Caco-2 (cell line): ENCODE measurements around the gene TULP3. TPM values are rescaled to one million over a fixed set of nuclear protein-coding genes. Genes with fewer than 3 reads are reported as not detected.
A peak's percentile ranks its signal among the peaks of the same experiment; 100 is the strongest.
"Not testable (repeated sequence)": the region's sequence is repeated elsewhere in the genome, so short reads cannot be mapped to it uniquely, and the experiment has no call there.

Experiments used
- BruUV-seq: library from RNA; stranded (reverse); fragments of 400-500 nt; replicated peaks from 2 replicates; lab custom pipeline; 2021; lab: Mats Ljungman, UMichigan
- CTCF ChIA-PET: fragments of 300-600 bp; sonication (Branson Sonifier 250); formaldehyde crosslinking; loops from one replicate; lab custom pipeline; 2022; ENCODE audit warnings: antibody characterized with exemption; lab: Charles Lee
- POLR2A ChIA-PET: fragments of 300-600 bp; sonication (Branson Sonifier 250); formaldehyde crosslinking; loops from one replicate; lab custom pipeline; 2022; ENCODE audit warnings: antibody characterized with exemption; lab: Charles Lee
- DNase-seq, 2 experiments: peaks; one replicate each; pipeline versions ENCODE4 v3.0.0 to v3.0.0-alpha.2; 2020 to 2022
- H3K27me3 ChIP-seq: replicated peaks from 2 replicates; pipeline ENCODE4 v1.6.0; 2011; ENCODE audit warnings: low read length; ENCODE audit not compliant: control insufficient read depth, insufficient read depth
- H3K36me3 ChIP-seq: 2 replicates; pipeline ENCODE4 v1.5.1; 2011; ENCODE audit warnings: low read length; ENCODE audit not compliant: control insufficient read depth, insufficient read depth
- H3K4me1 ChIP-seq: fragments of 250-450 bp; sonication (Bioruptor Pico); 2 replicates; pipeline ENCODE4 v1.5.1; 2020; ENCODE audit warnings: mild to moderate bottlenecking
- H3K4me3 ChIP-seq: 2 replicates; pipeline ENCODE4 v1.5.1; 2011; ENCODE audit warnings: low read depth, mild to moderate bottlenecking, control low read depth, low read length
- H3K9me3 ChIP-seq: fragments of 250-450 bp; sonication (Bioruptor Pico); 2 replicates; pipeline ENCODE4 v1.5.1; 2020; ENCODE audit warnings: mild to moderate bottlenecking, moderate library complexity
- H3K27ac Mint-ChIP-seq: one replicate; pipeline ENCODE4 v1.8.0; 2022; ENCODE audit warnings: mixed read lengths; ENCODE audit not compliant: unreplicated experiment
- H3K27me3 Mint-ChIP-seq: one replicate; pipeline ENCODE4 v1.8.0; 2022; ENCODE audit warnings: mixed read lengths; ENCODE audit not compliant: insufficient read depth, unreplicated experiment
- H3K36me3 Mint-ChIP-seq: one replicate; pipeline ENCODE4 v1.8.0; 2022; ENCODE audit warnings: mild to moderate bottlenecking, mixed read lengths; ENCODE audit not compliant: insufficient read depth, unreplicated experiment
- H3K4me1 Mint-ChIP-seq: one replicate; pipeline ENCODE4 v1.8.0; 2022; ENCODE audit warnings: low read depth, mixed read lengths; ENCODE audit not compliant: unreplicated experiment
- H3K4me3 Mint-ChIP-seq: one replicate; pipeline ENCODE4 v1.8.0; 2022; ENCODE audit warnings: mild to moderate bottlenecking, moderate library complexity, mixed read lengths; ENCODE audit not compliant: unreplicated experiment
- H3K9me3 Mint-ChIP-seq: one replicate; pipeline ENCODE4 v1.8.0; 2022; ENCODE audit warnings: mixed read lengths; ENCODE audit not compliant: unreplicated experiment
- intact Hi-C: fragments of 100-400 bp; cut with micrococcal nuclease; formaldehyde crosslinking; loops from one replicate; pipeline ENCODE4 v1.10.0; 2022; ENCODE audit not compliant: unreplicated experiment
- total RNA-seq: library from RNA; stranded (reverse); gene quantifications from 2 replicates; pipeline ENCODE4 v1.2.3, GENCODE V29; 2022
- TF ChIP-seq, protein P1 (sequence below), 2 experiments: fragments of 200-600 bp in 1 of 2; IDR thresholded peaks; 1 replicate in 1 of 2; 2 replicates in 1 of 2; pipeline versions ENCODE4 v1.5.1 to v1.8.0; 2011 to 2022; ENCODE audit warnings: antibody characterized with exemption in 1 of 2, control low read depth in 1 of 2, inconsistent platforms in 1 of 2, low read depth in 1 of 2, low read length in 1 of 2, mild to moderate bottlenecking in 1 of 2, moderate library complexity in 1 of 2; ENCODE audit not compliant: insufficient read depth in 1 of 2, severe bottlenecking in 1 of 2, unreplicated experiment in 1 of 2

Gene TULP3
- total RNA-seq, 1 experiment from 2014 or later = 31.0 TPM

DNA sequence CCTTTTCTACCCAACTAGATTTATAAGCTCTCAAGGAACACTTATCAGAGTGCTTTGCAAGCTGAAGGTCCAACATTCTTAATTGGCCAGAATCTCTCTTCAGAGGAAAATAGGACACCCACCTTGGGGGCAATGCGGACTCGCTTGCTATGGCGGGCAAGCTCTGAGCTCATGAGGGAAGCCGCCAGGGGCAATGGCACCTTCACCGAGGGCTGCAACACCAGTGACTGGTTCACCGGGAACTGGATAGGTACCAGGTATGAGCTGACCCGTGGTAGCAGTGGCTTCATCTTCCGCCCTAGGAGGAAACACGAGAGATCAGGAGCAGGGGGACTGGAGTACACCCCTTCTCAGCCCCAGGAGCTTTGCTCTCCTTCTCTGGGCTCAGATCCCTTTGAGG is 26.5 kb upstream of the TULP3 start:
- peaks cover 19% of the 10 kb centered on the region for H3K36me3 ChIP-seq
- intact Hi-C loops = no loop called here
- no peaks in the 10 kb centered on the region for H3K9me3 ChIP-seq
- DNase-seq = no peak
- Mint-ChIP-seq H3K36me3 (peaks cover 98% of the 10 kb centered on the region), H3K9me3 (no peaks in the 10 kb centered on the region), H3K27me3 (no peaks in the 10 kb centered on the region), H3K4me3 (no peak overlapping the region), H3K4me1 (no peaks in the 10 kb centered on the region), H3K27ac (no peak overlapping the region)
- TF ChIP-seq, protein P1, sequence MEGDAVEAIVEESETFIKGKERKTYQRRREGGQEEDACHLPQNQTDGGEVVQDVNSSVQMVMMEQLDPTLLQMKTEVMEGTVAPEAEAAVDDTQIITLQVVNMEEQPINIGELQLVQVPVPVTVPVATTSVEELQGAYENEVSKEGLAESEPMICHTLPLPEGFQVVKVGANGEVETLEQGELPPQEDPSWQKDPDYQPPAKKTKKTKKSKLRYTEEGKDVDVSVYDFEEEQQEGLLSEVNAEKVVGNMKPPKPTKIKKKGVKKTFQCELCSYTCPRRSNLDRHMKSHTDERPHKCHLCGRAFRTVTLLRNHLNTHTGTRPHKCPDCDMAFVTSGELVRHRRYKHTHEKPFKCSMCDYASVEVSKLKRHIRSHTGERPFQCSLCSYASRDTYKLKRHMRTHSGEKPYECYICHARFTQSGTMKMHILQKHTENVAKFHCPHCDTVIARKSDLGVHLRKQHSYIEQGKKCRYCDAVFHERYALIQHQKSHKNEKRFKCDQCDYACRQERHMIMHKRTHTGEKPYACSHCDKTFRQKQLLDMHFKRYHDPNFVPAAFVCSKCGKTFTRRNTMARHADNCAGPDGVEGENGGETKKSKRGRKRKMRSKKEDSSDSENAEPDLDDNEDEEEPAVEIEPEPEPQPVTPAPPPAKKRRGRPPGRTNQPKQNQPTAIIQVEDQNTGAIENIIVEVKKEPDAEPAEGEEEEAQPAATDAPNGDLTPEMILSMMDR (IDR thresholded peaks at IDR 0.05; ENCODE audit: insufficient read depth in 1 of 2, low read depth in 1 of 2, low read length in 1 of 2, severe bottlenecking in 1 of 2, unreplicated experiment in 1 of 2) = no peak
- CTCF ChIA-PET = no interaction called here
- POLR2A ChIA-PET = no interaction called here
- H3K4me3 ChIP-seq = no peak overlapping the region
- H3K27me3 ChIP-seq = no peaks in the 10 kb centered on the region
- H3K4me1 ChIP-seq = no peaks in the 10 kb centered on the region
- BruUV-seq = no TSS peak

DNA sequence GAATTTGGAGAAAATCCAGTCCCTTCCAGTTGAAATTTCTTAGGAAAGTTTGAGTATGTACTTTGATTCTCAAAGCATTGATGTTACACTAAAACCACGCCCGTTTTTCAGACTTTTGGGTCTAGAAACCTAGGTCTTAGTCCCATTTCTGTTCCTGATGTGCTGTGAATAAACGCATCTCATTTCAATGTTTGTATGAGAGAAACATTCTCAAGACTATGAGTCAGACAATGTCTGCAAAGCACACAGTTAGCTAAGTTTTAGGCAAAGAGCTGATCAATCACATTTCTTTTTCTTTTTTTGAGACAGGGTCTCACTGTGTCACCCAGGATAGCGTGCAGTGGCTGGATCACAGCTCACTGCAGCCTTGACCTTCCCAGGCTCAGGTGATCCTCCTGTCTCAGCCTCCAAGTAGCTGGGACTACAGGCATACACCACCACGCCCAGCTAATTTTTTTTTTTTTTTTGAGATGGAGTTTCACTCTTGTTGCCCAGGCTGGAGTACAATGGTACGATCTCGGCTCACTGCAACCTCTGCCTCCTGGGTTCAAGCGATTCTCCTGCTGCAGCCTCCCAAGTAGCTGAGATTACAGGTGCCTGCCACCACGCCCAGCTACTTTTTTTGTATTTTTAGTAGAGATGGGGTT is 21.6 kb upstream of the TULP3 start:
- H3K27me3 ChIP-seq, H3K27me3 Mint-ChIP-seq, H3K4me1 ChIP-seq, H3K9me3 ChIP-seq, H3K4me1 Mint-ChIP-seq, CTCF ChIA-PET, H3K9me3 Mint-ChIP-seq, intact Hi-C loops, BruUV-seq, H3K27ac Mint-ChIP-seq, DNase-seq, H3K4me3 Mint-ChIP-seq, H3K4me3 ChIP-seq: not testable (repeated sequence)
- peaks cover 21% of the 10 kb centered on the region for H3K36me3 ChIP-seq
- peaks cover 100% of the 10 kb centered on the region for H3K36me3 Mint-ChIP-seq
- POLR2A ChIA-PET = interaction anchor here (1.4 kb wide), 1 partner anchor 15 kb away, joined by 3 read pairs; no protein-coding TSS in a partner anchor

DNA sequence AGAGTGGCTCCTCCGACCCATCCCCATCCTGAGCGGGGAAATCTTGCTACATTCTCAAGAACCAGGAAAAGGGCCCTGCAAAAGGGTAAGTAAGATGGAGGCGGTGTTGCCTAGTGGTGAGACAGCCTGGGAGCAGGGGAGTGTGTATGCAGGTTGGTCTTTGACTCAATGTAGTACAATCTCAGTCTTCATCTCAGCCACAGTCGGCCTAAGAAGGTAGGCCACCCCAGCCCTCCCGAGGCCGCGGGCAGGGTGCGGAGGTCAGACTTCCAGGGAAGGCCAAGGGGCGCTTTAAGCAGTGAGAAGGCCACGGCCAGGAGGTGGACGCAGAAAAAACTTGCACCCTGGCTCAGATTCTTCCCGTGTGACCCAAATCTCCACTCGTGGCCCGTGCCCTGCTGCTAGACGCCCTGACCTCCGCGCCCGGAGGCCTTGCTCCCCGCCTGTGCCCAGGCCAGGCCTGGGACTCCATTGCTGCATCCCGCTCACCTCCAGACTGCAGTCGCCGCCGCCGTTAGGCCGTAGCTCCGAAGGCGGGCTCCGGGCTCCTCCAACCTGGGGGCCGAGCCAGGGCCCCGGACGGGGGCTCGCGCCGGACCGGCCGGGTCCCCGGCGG is 14.2 kb upstream of the TULP3 start:
- Histone ChIP-seq H3K36me3 (peaks cover 3% of the 10 kb centered on the region; the same call in 1 of the 2 replicates), H3K9me3 (no peaks in the 10 kb centered on the region), H3K4me3 (peak overlapping the region; percentile 96), H3K4me1 (peaks cover 28% of the 10 kb centered on the region), H3K27me3 (no peaks in the 10 kb centered on the region)
- Mint-ChIP-seq H3K27ac (peak overlapping the region; percentile 99), H3K36me3 (peaks cover 69% of the 10 kb centered on the region), H3K9me3 (no peaks in the 10 kb centered on the region), H3K4me3 (peak overlapping the region; percentile 75), H3K4me1 (peaks cover 31% of the 10 kb centered on the region), H3K27me3 (no peaks in the 10 kb centered on the region)
- TF ChIP-seq, protein P1 (IDR thresholded peaks at IDR 0.05; ENCODE audit: insufficient read depth in 1 of 2, low read depth in 1 of 2, low read length in 1 of 2, severe bottlenecking in 1 of 2, unreplicated experiment in 1 of 2) = no peak
- DNase-seq = peak; percentile 60 to 61
- no TSS peak for BruUV-seq
- ChIA-PET POLR2A (interaction anchor here (0.6 to 1.5 kb wide), 7 partner anchors 9 to 31 kb away, joined by 3 to 22 read pairs (median 5); partner anchors contain the start of gene TULP3), CTCF (interaction anchor here (0.6 to 1.8 kb wide), 12 partner anchors 9 to 516 kb away, joined by 3 to 14 read pairs (median 3); no protein-coding TSS in a partner anchor)
- intact Hi-C loops = loop anchor here (1.0 to 2.0 kb wide), 4 partner anchors 9 to 64 kb away; partner anchors contain the start of genes ITFG2 and TULP3
